Measurements from ENCODE around the gene LMNA.

GRCh38 chr1:156090138-156090839 lies 24.2 kb upstream of the LMNA start:
- TF ChIP-seq CTCF (IDR thresholded peaks at IDR 0.05; ENCODE audit: low read depth, low read length, missing input control) (no peak), EGR1 (IDR thresholded peaks at IDR 0.05; ENCODE audit: low read depth in 2 of 2) (no peak), JUND (IDR thresholded peaks at IDR 0.05) (no peak), MAX (IDR thresholded peaks at IDR 0.05) (no peak), REST (IDR thresholded peaks at IDR 0.05) (no peak), ATF3 (IDR thresholded peaks at IDR 0.05) (no peak), TAF1 (conservative IDR thresholded peaks at IDR 0.05) (no peak), ZBTB33 (IDR thresholded peaks at IDR 0.05) (no peak), RXRA (IDR thresholded peaks at IDR 0.05) (no peak), RAD21 (IDR thresholded peaks at IDR 0.05) (no peak), SP1 (IDR thresholded peaks at IDR 0.05) (no peak)

Data from liver (tissue), 3 donors.